HG02610 (cell line): Measurements from ENCODE around the gene IL1B.
A peak's percentile ranks its signal among the peaks of the same experiment; 100 is the strongest.

Experiments used
- ATAC-seq: cut with Tn5 transposase; IDR thresholded peaks from one replicate; pipeline ENCODE4 v1.9.1; 2021; ENCODE audit warnings: mild to moderate bottlenecking, moderate library complexity; ENCODE audit not compliant: unreplicated experiment

The IL1B gene

GRCh38 chr2:112836695-112837117 is at the start of gene IL1B:
TSS of gene IL1B (minus strand) at chr2:112836779. CDS start at chr2:112836229, 550 bp downstream.
- ATAC-seq: no peak

DNA sequence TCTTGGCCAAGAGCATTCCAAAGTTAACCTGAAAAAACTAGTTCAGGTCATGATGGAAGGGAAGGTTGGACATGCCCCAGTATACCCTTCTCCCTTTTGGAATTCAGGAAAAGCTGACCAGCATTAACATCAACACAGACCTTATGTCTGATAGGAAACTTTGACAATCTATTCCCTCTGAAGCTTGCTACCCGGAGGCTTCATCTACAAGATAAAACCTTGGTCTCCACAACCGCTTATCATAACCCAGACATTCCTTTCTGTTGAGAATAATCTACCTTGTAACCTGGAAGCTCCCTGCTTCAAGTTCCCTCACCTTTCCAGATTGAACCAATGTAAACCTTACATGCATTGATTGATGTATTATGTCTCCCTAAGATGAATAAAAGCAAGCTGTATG is 49.7 kb upstream of the IL1B start:
- no peak for ATAC-seq

DNA sequence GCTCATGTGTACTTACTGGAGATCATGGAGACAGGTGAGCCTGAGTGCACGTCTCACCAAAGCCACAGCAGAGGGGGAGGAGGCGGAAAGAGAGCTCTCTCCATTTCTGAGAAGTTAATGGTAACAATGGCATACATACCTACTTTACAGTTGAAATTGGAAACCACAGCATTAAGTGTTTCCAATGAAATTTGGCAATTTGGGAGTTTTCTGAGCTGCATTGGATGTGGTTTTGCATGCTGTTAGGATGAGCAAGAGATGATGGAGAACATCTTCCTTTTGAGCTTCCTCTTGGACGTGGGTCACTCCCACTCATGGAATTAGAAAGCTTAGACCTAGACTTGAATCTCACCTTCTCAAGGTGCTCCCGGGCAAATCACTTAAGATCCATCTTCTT is 48.9 kb upstream of the IL1B start:
- no peak for ATAC-seq

DNA sequence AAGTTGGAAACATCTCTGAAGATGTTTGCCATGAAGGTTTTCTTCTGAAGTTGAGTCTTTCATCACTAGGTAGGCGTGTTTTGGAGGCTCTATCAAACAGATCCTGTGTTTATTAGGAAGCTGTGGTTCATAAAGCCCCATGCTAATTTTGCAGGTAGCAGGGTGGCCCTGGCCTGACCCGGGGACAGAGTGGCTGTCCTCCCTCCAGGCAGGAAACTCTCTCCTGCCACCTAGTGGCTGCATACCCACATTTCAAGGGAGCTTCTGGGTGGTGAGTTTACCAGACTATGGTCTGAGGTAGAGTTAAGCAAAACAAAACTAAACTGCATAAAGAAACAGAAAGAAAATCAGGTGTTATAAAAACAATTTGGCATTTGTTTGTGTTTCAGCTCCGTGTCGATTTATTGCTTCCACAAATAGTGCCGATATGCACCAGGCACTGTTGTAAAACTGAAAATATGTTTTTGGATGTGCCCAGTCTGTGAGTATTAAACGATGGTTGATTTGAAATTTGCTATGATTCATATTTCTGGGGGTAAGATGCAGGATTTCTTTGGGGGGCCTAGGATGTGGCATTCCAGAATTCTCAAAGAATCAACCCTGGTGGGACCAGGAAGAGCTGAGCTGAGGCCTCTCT is 48.4 kb upstream of the IL1B start:
- peak; percentile 52 for ATAC-seq

- ATAC-seq: no peak
These were observed 47.1 kb upstream of the IL1B start for GRCh38 chr2:112883669-112884068.

DNA sequence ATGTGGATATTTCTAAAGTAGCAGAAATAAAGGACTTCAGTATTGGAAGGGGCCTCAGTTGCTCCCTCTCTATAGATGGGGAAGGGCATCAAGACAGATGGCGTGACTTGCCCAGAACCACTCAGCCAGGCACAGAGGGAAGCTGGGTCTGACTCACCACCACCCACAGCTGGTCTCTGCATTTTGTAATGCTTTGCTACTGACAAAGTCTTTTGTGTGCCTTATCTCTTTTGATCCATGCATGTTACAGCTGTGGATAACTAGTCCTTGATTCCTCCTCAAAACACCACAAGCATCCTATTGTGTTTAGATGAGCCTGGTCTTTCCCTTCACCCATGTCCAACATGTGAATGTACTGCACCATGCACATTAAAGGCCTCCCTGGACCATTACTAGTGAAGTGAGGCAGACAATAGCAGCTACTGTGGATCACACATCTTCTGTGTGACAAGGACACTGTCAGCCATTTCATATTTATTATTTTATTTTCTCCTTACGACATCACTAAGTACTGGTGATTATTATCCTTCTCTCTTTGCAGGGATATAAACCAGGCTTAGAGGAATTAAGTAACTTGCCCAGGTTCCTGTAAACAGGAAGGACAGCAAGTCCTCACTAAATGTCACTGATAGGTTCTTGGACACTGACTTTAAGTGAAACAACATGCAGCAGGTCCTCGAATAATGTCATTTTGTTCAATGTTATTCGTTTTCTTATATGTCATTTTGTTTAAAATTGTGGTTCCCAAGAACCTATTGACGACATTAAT is 44.8 kb upstream of the IL1B start:
- peak; percentile 90 for ATAC-seq

GRCh38 chr2:112880696-112881095 is 44.1 kb upstream of the IL1B start:
- no peak for ATAC-seq

DNA sequence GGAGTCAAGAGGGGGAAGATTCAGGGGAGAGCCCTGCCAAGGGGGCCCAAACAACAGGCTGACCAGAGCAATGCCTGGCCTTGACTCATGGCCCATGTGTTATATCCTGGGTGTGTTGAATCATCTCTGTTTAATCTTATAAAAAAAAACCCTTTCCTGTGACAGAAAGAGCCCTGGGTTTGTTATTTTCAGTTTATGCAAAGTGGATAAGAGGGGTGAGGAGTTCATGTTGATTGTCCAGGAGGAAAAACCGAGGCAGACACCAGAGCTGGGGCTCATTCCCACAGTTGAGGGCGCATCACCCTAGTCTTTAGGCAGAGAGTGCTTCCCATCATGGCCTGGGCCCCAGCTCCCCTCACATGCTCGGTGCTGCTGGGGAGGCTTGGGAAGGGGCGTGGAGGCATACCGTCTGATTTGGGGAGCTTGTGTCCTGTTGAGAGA is 43.5 kb upstream of the IL1B start:
- no peak for ATAC-seq

DNA sequence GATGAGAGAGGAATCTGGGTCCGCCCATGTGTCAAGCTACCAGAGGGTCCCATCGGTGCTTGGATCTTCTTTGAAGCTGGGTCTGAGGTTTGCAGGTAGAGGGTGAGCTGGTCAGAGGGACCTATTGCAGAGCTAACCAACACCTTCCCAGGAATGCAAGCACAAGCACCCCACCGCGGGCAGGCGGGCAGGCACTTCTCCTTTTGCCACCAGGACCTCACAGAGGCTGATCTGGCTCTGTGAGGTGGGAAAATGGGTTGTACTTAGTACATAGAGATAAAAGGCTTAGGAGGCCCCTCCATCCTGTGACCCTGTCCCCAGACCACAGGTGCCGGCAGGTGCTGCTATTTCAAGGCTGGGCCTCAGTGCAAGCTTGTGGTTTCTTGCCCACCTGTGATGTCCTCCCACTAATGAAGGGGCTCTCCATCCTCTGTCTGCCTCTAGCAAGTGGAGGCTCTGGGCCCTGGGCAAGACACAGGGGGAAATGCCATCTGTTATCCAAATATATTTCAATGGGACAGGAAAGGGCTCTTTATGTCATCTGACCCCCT is 43.0 kb upstream of the IL1B start:
- no peak for ATAC-seq

DNA sequence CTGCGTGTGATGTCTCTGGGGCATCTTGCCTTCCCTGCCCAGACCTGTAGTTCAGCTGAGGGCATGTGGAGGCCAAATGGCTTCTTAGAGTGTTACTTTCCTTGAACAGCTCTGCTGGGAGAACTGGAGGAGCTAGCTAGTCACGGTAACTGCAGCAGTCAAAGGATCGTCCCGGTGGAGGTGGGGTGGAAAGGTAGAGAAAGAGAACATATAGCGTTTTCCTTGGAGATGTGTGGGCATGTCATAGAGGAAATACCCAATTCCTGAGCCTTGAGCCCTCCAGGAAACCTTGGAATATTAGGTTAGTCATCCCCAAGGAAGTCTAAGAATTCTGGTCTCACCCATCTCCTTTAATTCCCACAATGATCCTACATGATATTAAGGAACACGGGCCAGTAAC is 40.8 kb upstream of the IL1B start:
- no peak for ATAC-seq

DNA sequence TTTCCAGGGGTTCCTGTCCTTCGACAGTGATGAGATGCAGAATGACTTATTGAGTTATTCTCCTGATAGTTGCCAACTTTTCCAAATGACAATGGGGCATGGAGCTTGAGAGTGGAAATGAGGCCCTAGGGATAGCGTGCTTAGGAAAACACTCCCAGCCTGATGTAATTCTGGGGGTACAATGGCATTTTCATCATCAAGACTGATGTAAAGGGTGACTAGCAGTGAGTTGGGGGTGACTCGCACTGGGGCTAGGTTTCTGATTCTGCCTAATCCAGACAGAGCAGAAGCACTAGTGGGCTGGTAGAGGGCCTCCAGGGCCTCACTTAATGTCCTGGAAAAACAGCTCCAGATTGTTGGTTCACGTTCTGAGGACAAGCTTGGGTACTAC is 40.4 kb upstream of the IL1B start:
- ATAC-seq: no peak

DNA sequence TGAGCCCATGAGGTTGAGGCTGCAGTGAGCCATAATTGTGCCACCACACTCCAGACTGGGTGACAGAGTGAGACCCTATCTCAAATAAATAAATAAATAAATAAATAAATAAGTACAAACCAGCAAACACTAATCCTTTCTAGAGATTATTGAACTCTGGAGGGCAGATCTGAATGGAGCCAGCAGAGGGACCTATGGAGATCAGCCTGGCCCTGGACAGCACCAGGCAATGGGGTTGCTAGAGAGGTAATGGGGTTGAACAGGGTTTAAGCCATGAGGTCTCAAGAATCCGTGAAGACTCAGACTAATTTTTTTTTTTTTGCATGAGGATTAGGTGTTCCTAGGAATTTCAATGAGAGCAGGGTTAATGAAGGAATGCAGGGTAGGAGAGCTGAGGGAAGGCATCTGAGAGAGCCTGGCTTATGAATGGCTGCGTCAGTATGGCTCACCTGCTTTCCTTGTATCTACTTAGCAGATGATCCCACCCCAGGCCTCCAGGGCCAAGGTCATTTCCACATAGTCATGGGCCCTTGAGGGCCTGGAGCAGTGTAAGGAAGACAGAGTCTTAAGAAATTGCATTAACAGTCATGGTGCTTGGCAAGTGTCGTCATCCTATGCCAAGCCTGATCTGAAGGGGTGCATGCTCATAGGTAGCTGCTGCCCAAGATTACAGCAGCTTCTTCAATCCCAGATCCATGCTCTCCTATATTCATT is 39.8 kb upstream of the IL1B start:
- ATAC-seq: no peak

DNA sequence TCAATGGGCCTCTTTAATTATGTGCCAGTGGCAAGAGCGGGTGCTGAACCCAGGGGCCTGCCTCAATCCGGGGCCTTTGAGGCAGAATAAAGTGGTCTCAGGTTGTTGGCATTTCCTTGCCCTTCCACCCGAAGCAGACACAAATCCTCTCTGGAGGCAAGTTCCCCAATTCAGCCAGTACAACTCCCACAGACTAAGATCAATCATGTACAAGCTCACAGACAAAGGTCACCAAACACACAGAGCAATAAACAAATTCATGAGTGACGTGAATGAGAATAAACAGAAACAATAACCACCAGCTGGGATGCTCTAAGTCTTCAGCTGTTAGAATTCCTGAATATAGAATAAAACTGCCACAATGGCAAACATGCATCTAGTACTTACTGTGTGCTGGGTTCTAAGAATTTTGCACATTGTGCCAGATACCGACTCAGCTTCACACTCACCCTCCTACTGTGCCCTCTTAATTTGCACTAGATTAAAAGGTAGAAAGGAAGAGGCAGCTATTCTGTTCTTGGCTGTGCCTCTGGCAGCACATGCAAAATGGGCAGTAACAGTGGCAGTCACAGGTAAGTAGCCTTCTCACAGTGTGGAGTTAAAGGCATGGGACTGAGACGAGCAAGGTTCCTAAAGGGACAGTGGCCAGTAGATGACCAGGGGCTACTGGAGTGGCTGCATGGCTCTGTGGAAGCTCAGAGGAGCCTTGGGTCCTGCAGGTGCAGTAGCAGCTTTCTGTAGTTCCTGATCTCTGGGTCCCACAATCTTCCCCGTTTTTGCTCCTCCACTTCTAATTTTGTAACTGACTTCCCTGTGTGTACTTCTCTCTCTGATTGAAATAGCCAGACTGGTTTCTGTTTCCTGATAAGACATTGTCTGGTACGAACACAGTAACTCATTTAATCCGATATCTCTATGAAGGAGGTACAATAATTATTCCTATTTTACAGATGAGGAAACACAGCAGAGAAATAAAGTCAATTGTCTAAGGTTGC is 34.6 kb upstream of the IL1B start:
- no peak for ATAC-seq

DNA sequence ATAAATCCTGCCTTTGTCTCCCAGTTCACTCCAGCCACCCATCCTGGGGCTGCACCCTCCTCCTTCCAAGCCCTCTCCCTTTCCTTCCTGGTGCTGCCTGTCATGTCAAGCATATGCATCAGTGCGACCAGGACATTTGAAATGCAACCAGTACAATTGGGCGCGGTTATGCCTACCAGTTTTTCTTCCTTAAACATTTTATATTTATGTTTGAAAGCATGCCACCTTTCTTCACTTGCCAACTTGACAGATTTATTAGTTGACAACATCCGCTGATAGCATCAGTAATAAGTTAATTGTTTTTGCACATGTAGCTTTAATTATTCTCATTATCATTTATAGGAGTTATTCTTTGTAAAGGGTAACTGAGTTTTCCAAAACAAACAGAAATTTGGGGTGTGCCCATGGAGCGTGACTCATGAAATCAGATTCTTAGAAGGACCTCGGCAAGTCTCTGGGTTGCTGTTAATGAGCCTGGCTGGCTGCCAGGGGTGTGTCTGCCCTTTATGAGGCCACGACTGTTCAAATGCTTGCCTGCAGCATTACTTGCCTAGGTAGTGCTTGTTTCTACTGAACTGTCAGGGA is 32.8 kb upstream of the IL1B start:
- ATAC-seq: no peak

GRCh38 chr2:112867701-112868631 is 31.4 kb upstream of the IL1B start:
- ATAC-seq: no peak

GRCh38 chr2:112866128-112866835 is 29.7 kb upstream of the IL1B start:
- no peak for ATAC-seq

DNA sequence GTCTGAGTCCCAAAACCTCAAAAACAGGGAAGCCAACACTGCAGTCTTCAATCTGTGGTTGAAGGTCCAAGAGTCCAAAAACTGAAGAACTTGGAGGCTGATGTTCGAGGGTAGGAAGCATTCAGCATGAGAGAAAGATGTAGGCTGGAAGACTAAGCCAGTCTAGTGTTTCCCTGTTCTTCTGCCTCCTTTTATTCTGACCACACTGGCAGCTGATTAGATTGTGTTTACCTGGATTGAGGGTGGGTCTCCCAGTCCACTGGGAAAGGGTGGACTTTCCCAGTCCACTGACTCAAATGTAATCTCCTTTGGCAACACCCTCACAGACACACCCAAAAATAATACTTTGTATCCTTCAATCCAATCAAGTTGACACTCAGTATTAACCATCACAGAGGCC is 27.5 kb upstream of the IL1B start:
- ATAC-seq: no peak
